Endothelial cell of umbilical vein (primary cell): Measurements from ENCODE around the gene LRCH2.

ENCODE experiments used
- CTCF ChIP-seq, 2 donors: IDR thresholded peaks; 1 replicate in 1 of 2; 2 replicates in 1 of 2; pipeline ENCODE4 v1.5.1; 2011; ENCODE audit warnings: low read length in 2 of 2, mild to moderate bottlenecking in 2 of 2, moderate library complexity in 2 of 2, control low read depth in 1 of 2, inconsistent platforms in 1 of 2, low read depth in 1 of 2; ENCODE audit not compliant: insufficient read depth in 1 of 2; ENCODE audit errors: extremely low read depth in 1 of 2
- EZH2 ChIP-seq: IDR thresholded peaks from 2 replicates; pipeline ENCODE4 v1.6.1; 2012; ENCODE audit warnings: borderline replicate concordance, low read depth, mild to moderate bottlenecking, moderate library complexity, low read length, inconsistent platforms; ENCODE audit not compliant: severe bottlenecking
- FOS ChIP-seq: IDR thresholded peaks from 2 replicates; pipeline ENCODE4 v1.6.1; 2011; ENCODE audit warnings: mild to moderate bottlenecking, low read length, moderate library complexity, borderline replicate concordance; ENCODE audit not compliant: insufficient read depth
- GATA2 ChIP-seq: IDR thresholded peaks from 2 replicates; pipeline ENCODE4 v1.7.0; 2011; ENCODE audit warnings: low read depth, mild to moderate bottlenecking, moderate library complexity, mixed read lengths, low read length; ENCODE audit not compliant: insufficient read length, insufficient read depth
- JUN ChIP-seq: IDR thresholded peaks from 2 replicates; pipeline ENCODE4 v1.6.1; 2011; ENCODE audit warnings: borderline replicate concordance, low read depth; ENCODE audit not compliant: insufficient read length, insufficient read depth
- MAX ChIP-seq: IDR thresholded peaks from 2 replicates; pipeline ENCODE4 v1.6.1; 2011; ENCODE audit not compliant: insufficient read depth, insufficient read length
- MYC ChIP-seq: IDR thresholded peaks from one replicate; pipeline ENCODE4 v1.6.1; 2011; ENCODE audit warnings: mild to moderate bottlenecking, low read depth, low read length
- POLR2A ChIP-seq: IDR thresholded peaks from 2 replicates; pipeline ENCODE4 v1.6.1; 2012; ENCODE audit warnings: low read depth, mild to moderate bottlenecking, control low read depth, low read length
- POLR2AphosphoS5 ChIP-seq: IDR thresholded peaks from 2 replicates; pipeline ENCODE4 v1.6.1; 2012; ENCODE audit warnings: low read depth, mild to moderate bottlenecking, control low read depth, low read length, moderate library complexity; ENCODE audit not compliant: insufficient read depth

DNA sequence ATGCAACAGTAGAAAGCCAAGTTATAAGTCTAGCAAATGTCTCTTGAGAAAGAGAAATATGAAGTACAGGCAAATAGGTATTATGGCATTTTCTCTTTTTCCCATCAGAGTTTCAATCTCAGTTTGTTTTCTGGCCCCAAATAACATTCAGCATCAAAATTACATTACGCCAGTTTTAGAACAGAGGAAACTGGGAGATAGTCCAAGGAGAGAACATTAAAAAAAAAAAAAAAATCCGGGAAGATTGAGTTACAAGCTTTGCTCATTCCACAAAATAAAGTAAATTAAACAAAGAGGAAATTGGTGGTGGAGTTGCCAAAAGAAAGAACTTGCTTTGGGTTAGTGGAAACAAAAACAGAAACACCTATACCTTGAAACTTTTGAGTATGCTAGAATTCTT, 166.1 kb downstream of the LRCH2 start:
- no peak for TF ChIP-seq POLR2A
- TF ChIP-seq CTCF (IDR thresholded peaks at IDR 0.05; ENCODE audit: extremely low read depth in 1 of 2, insufficient read depth in 1 of 2, low read depth in 1 of 2, low read length in 2 of 2), result no peak
- TF ChIP-seq FOS, result no peak
- TF ChIP-seq POLR2AphosphoS5, result no peak
- TF ChIP-seq EZH2, result no peak
- TF ChIP-seq MAX, result no peak
- TF ChIP-seq GATA2, result no peak
- no peak for TF ChIP-seq JUN
- TF ChIP-seq MYC, result no peak
